ENCODE measurements around the gene REN.

- TF ChIP-seq CTCF (IDR thresholded peaks at IDR 0.05) (no peak), POLR2AphosphoS5 (IDR thresholded peaks at IDR 0.05) (no peak), POLR2A (IDR thresholded peaks at IDR 0.05) (no peak)
Observed at GRCh38 chr1:204194771-204195170, 28.6 kb upstream of the REN start.

Data from breast epithelium (tissue), 3 donors.